GM18499 (cell line): ENCODE measurements around the gene ZC2HC1B.

Source experiments
- ATAC-seq: cut with Tn5 transposase; IDR thresholded peaks from one replicate; pipeline ENCODE4 v1.9.1; 2021; ENCODE audit warnings: moderate number of reproducible peaks; ENCODE audit not compliant: insufficient read depth, unreplicated experiment

The ZC2HC1B gene

GRCh38 chr6:143958839-143959399 lies 94.6 kb downstream of the ZC2HC1B start:
- ATAC-seq = no peak

- ATAC-seq = no peak
These were observed 95.7 kb downstream of the ZC2HC1B start for GRCh38 chr6:143959927-143960326.

DNA sequence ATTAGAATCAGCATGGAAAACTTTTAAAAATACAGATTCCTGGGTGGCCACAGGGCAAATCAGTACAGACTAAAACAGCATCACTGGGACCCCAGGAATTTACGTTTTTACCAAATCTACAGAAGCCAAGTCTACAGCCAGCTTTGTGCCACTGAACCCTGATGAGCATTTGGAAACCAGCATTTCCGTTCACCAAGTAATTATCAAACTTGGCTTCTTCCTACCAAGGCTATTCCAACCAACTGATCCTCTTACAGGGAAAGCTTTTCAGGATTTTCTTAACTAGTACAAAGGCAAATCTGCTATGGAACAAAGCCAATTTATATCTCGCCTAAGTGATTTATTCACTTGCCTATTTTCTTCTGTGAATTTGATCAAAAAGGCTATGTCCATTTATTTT lies 96.8 kb downstream of the ZC2HC1B start:
- no peak for ATAC-seq

DNA sequence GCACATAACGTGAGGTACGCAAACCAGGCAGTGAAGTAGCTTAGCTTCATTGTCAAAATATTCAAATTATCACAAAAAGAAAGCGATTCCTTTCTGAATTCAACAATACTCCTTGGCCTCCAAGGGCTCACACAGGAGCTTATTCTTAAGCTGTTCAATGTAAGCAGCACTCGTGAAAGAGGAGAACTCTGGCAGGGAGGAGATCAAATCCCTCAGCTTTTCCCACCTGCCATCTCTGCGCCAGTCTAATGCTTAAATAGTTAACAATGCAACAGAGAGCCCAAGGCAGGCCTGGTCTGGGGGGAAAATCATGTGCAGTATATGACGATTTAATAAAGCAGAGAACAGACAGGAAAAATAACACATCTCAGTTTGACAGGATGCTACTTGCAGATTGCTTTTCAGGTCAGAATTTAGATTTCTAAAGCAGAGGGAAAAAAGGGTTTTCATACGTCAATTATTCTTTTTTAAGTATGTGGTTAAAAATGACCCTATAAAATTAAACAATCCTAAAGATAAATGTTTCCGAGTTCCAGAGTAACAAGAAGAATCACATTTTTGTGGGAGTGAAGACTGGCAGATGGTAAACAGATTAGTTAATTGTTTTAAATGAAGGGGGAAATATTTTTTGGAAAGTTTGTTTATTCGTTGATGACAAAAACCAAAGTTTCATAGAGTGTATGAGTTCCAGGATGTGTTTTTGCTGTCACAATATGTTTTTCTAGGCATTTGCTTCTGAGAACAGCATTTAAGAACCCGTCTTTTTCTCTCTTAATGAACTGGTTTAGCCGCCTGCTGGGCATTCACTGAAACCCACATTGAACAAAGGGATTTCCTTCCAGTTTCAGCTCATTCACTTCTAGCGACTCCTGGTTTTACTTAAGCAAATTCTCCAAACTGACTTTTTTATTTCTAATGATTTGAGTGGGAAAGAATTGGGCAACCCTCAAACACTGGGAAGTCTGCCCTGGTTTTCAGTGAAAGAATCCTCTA lies 97.9 kb downstream of the ZC2HC1B start:
- no peak for ATAC-seq

GRCh38 chr6:143963158-143963919 lies 99.1 kb downstream of the ZC2HC1B start:
- ATAC-seq = no peak

GRCh38 chr6:143964674-143965081 lies 100.4 kb downstream of the ZC2HC1B start:
- ATAC-seq = no peak

DNA sequence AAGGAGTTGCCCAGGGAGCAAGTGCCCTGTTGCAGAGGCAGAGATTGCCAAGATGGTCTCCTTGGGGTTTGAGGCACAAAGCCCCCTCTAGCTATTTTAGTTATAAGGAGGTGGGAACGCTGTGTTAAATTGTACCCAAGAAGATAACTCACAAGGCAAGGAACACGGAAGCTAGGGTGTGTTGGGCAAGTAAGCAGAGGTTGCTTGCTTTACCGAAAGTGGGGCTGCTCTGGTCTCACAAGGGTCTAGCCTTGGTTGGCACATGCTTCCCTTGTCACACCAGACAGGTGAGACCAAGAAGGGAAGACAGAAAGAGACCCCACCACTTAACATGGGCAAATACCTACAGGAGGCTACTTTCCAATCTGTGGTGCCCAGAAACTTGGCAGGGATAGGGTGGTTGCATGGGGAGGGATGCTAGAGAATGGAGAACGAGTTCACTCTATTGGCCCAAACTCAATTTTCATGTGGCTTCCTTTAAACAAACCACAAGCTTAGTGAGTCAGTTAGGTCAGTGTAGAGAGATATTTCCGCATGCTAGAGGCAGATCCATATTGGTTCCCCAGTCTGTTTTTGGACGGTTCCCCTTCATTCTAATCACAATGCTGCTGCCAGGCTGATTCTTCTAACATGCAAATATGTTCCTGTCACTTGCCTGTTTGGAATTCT lies 101.4 kb downstream of the ZC2HC1B start:
- no peak for ATAC-seq

- ATAC-seq = no peak
These were observed 102.0 kb downstream of the ZC2HC1B start for GRCh38 chr6:143966312-143966711.

- no peak for ATAC-seq
These were observed 103.6 kb downstream of the ZC2HC1B start for GRCh38 chr6:143967706-143968376.

- ATAC-seq = no peak
These were observed 104.8 kb downstream of the ZC2HC1B start for GRCh38 chr6:143969077-143969476.

GRCh38 chr6:143970456-143971218 lies 106.4 kb downstream of the ZC2HC1B start:
- no peak for ATAC-seq

GRCh38 chr6:143971482-143972205 lies 107.4 kb downstream of the ZC2HC1B start:
- ATAC-seq = no peak

DNA sequence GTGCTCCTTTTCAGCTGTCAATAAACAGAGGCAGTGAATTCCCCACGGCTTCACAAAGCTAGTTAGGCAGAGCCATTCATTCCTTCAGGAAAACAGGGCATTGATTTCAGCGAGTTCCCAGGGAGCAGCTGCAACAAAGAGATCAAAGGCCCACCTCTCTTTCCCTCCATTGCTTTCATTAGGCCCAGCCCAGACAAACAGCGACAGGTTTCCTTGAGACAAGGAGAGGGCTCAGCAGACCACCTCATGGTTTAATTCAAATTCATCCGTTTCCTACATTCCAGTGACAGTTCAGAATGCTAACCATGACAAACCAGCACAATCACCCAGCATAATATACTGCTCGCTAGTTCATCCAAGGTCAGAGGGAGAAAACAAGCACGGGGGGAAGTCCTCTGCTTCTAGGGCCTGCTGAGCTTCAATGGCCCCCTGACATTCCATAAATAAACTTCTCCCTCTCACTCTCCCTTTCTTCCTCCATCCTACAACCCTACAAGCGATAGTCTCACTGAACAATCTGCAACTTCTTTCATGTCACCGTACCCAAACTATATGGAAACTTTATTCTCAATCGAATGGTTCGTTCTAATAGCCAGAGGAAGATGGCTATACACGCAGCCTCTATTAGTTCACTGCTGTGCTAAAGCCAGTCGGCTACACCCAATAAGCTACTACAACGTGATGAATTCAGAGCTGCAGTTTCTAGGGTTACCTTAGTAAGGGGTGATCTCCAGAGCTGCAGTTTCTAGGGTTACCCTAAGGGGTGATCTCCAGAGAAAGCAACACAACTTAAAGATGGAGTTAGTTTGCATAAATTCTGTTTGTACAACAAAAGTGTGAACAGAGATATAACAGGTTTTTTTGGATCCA lies 109.1 kb downstream of the ZC2HC1B start:
- ATAC-seq = no peak

GRCh38 chr6:143974089-143974488 lies 109.8 kb downstream of the ZC2HC1B start:
- no peak for ATAC-seq

GRCh38 chr6:143976806-143977349 lies 112.6 kb downstream of the ZC2HC1B start:
- ATAC-seq = no peak

DNA sequence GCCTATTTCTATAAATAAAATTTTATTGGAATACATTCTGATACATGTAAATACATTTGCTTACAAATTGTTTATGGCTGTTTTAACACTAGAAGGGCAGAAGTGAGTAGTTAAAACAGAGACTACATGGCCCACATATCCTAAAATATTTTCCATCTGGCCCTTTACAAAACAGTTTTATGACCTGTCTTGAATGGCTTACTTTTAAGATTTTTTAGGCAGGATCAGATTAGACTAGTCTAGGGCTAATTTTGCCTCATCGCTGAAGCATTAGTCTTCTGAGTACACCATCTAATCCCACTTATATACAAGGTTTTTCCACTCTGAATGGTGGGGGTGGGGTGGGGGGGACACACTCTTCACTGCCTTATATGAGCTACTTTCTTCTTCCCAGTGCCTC lies 116.6 kb downstream of the ZC2HC1B start:
- ATAC-seq = no peak

- ATAC-seq = no peak
These were observed 118.7 kb downstream of the ZC2HC1B start for GRCh38 chr6:143982968-143983367.
